Medulla oblongata (tissue), 1 donor: ENCODE measurements around the gene CCDC69.
"Not testable (repeated sequence)": the region's sequence is repeated elsewhere in the genome, so short reads cannot be mapped to it uniquely, and the experiment has no call there.

Source experiments
- DNase-seq: peaks from one replicate; pipeline ENCODE4 v3.0.0-alpha.2; 2015; ENCODE audit errors: extremely low spot score

Gene CCDC69

GRCh38 chr5:151245680-151246219 is 21.9 kb upstream of the CCDC69 start:
- DNase-seq = no peak

DNA sequence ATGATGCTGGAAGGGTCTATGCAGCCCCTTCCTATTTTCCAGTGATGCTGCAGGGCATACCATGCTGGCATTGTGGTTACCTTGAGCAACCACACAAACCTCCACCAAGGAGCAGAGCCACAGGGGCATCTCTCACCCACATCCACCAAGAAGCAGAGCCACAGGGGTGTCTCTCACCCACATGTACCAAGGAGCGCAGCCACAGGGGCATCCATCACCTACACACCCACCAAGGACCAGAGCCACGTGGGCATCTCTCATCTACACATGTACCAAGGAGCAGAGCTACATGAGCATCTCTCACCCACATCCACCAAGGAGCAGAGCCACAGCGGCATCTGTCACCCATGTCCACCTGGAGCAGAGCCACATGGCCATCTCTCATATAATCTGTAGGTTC is 20.3 kb upstream of the CCDC69 start:
- DNase-seq = no peak

GRCh38 chr5:151243564-151243963 is 19.7 kb upstream of the CCDC69 start:
- DNase-seq = no peak

DNA sequence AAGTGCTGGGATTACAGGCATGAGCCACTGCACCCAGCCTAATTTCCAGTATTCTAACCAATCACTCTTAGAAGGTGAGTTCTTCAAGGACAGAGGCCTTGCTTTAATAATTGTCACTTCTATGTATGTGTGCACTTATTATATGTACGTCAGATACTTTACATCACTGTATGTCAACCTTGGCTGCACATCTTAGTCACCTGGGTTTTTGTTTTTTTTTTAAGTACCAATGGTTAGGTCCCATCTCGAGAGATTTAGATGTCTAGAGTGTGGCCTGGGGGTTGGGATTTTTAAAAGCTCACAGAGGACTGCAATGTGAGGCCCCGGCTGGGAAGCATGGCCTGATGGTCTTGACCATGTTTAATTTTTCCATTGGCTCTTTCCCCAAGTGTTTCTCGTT is 19.2 kb upstream of the CCDC69 start:
- no peak for DNase-seq

- no peak for DNase-seq
These were observed 17.2 kb upstream of the CCDC69 start for GRCh38 chr5:151240924-151241635.

GRCh38 chr5:151240268-151240835 is 16.5 kb upstream of the CCDC69 start:
- DNase-seq = not testable (repeated sequence)

- peak; percentile 78 for DNase-seq
These were observed 15.5 kb upstream of the CCDC69 start for GRCh38 chr5:151239237-151239861.

DNA sequence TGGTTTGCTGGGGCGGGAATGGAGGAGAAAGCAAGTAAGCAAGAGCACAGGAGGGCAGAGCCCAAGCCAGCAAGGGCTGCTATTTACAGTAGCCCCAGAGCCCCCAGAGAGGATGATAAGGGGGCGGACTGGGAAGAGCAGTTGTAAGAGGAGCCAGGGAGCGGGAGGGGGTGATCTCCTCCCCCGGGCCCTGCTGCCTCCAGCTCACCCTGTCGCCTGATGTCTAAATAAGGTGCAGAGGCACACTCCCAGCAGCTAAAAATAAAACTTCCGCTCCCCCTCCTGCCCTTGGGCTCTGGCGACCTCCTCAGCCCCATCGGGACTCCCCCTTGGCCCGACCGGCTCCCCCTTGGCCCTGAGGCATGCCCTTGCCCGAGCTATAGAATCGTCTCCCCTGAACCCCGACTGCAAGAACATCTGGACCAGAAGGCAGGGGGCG is 14.4 kb upstream of the CCDC69 start:
- no peak for DNase-seq

DNA sequence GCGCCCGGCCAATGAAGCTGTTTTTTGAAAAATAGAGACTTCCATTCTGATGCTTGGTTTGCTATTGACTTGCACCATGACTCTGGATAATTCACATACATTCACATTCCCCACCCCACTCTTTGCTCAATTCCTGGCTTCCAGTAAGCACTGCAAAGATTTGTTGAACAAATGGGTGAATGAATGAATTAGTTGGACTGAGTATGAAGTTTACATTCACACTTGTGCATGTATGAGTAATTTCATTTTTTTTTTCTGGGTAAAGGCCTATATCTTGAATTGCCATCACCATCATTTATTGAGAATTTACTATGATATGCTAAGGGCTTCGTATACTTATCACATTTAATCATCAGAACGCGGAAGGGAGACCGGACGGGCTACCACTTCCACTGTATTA is 13.8 kb upstream of the CCDC69 start:
- no peak for DNase-seq

DNA sequence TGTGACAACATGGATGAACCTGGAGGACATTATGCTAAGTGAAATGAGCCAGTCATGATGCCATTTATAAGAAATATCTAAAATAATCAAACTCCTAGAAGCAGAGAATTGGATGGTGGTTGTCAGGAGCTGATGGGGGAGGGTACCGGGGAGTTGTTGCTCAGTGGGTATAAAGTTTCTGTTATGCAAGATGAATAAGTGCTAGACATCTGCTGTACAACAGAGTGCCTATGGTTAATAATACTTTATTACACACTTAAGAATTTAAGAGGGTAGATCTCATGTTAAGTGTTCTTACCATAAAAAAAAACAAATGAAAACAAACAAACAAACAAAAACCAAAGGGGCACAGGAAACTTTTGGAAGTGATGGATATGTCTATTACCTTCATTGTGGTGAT is 13.0 kb upstream of the CCDC69 start:
- no peak for DNase-seq

- DNase-seq = not testable (repeated sequence)
These were observed 11.3 kb upstream of the CCDC69 start for GRCh38 chr5:151235239-151235571.

- no peak for DNase-seq
These were observed 10.8 kb upstream of the CCDC69 start for GRCh38 chr5:151234476-151235238.

GRCh38 chr5:151233616-151234085 is 9.8 kb upstream of the CCDC69 start:
- no peak for DNase-seq

DNA sequence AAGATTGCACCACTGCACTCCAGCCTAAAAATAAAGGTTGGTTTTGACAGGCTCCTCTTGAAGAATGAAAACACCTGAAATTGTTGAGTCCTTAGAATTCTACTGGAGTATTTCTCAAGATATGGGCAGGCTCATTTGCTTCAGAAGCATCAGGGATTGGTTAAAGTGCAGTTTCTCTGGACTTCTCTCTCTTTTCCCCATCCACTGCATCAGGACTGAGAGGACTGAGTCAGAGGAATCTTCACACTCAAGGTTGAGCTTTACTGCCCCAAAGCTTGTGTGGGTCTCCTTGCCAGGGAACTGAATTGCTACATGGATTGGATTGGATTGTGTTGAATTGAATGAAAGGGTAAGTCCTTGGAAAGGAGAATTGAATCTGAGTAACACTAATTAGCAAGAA is 7.5 kb upstream of the CCDC69 start:
- DNase-seq = no peak

- no peak for DNase-seq
These were observed 6.3 kb upstream of the CCDC69 start for GRCh38 chr5:151230048-151230680.

DNA sequence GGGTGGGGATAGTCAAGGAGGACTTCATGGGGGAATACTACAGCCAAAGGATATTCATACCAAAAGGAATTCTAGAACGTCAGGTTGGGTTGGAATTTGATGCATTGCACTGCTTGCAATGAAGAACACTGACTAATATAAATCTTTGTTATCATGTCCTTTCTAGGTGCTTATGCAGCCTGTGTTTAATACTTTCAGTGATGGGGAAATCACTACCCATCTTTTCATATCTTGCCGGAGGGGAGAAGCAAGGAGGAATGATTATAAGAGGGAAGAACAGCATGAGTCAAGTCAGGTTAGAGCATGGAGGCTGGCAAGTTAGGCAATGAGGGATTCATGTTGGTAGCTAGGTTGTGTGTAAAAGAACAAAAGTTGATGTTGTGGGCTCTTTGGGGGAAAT is 5.1 kb upstream of the CCDC69 start:
- DNase-seq = no peak

- no peak for DNase-seq
These were observed 4.1 kb upstream of the CCDC69 start for GRCh38 chr5:151227918-151228447.

DNA sequence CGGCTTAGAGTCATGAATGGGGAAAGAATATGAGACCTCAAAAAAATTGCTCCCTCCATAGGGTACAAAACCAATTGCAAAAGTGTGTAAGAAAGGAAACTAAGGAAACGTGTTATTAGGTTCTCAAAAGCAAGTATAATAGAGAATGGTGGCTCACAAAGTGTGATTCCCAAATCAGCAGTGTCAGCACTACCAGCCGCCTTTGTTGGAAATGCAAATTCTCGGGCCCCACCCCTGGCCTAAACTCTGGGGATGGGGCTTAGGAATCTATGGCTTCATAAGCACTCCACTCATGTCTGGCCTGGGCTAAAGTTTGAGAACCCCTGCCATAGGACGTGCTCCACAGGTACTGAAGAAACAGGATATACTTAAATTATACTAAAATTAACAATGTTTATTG is 1.6 kb upstream of the CCDC69 start:
- no peak for DNase-seq

- DNase-seq = no peak
These were observed 1.2 kb upstream of the CCDC69 start for GRCh38 chr5:151225071-151225470.

DNA sequence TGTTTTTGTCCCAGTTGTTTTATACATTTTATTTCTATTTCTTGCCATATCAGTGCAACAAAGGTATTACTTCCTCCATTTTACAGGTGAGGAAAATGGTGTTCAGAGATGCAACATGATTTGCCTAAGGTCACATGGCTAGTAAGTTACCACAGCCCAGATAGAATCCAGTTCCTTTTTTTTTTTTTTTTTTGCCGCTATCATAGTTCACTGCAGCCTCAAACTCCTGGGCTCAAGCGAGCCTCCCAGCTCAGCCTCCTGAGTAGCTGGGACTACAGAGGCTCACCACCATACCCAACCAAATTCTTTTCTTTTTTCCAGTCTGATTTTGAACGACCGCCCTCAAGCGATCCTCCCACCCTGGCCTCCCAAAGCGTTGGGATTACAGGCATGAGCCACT is 480 bp upstream of the CCDC69 start:
- no peak for DNase-seq

DNA sequence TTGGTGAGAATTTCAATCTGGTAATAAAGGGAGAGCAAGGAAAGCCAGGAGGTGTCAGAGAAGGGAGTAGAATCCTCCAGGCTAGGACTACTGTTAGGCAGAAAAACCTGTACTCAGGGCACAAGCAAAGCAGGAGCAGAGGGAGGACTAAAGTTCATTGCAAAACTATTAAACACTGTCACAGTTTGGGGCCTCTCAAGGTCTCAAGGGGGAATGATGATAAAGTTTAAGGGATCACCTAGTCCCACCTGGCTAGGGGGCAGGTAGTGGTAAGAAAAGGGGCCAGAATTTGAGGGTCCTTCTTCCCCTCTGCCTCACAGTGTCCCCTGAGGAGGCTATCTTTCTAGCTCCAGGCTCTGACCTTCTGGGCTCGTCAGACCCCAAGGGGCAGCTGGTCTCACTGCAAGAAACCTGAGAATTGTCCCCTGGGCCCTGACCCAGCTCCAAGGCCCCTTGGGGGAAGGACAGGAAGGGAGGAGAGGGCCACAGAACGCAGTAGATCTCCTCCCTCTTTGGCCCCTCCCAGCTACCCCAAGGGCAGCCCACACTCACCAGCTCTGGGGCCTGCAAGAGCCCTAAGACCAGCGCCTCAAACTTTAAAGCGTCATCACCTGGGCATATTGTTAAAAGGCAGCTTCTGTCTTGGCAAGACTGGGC is 974 bp downstream of the CCDC69 start:
- no peak for DNase-seq
